Activated gamma-delta T cell treated with Interleukin-2 at 50 U/mL for 16 hours (primary cell): ENCODE results near the gene WDR45B.

Experiments
- DNase-seq: peaks from one replicate; pipeline ENCODE4 v3.0.0-alpha.2; 2020

The WDR45B gene

DNA sequence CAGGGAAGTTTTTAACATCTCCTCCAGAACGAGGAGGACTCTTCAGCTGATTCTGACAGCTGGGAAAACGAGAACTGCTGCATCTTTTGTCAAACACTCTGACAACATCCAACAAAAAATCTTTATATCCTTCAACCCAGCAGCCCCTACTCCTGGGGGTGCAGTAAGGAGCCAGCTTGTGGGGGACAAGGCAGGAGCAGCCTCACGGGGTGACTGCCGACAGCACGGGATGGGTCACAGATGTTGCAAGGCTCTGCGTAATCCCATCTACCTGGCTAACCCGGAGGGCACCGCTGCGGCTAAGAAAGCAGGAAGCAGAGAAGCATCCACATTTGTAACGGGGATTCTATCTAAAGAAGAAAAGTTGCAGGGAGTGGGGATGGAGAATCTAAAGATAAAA, 28.6 kb downstream of the WDR45B start:
- DNase-seq, result no peak

DNA sequence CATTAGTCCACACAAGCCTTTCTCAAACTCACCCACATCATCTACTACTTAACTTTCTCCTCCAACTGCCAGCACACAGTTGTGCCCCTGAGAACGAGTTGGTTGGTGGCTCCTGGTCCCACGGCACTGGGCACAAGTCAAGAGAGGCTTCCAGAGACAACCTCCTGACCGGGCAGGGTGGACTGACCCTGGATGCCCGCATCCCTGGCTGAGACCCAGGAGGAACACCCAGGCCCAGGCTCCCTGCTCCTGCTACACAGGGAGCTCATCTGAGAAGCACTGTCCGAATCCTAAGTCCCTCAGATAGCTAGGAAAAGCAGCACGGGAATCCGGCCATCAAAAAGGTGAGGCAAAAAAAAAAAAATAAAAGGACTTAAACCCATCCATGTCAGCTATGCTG, 29.0 kb downstream of the WDR45B start:
- no peak for DNase-seq

DNA sequence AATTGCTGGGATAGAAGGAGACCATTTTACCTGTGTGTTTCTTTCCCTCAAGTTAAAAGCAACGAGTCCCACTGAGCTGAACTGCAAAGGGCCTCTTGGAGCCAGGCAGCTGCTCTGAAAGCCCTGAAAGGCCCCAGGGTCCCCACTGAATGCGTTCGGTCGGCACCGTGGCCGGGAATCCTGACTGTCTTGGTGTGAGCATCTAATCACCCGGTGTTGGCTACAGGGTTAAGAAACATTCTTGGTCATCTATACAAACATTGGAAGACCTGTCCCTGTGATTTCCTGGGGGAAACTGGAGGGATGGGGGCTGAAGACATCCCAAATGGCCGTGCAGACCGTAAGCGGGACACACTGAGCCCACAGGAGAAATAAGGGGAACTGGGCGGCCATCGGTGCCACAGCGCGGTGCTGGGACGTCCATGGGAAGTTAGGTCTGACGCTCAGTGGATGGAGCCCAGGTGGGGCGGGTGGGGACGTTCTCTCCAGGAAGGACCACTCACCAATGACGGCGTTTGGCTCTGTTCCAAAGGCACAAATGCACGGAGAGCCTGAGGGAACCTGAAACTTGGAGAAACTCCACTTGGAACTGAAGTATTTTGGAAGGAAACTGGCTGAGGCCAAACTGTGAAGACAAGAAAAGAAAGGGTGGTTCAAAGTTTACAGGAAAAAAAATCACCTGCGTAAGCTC, 32.1 kb downstream of the WDR45B start:
- no peak for DNase-seq

DNA sequence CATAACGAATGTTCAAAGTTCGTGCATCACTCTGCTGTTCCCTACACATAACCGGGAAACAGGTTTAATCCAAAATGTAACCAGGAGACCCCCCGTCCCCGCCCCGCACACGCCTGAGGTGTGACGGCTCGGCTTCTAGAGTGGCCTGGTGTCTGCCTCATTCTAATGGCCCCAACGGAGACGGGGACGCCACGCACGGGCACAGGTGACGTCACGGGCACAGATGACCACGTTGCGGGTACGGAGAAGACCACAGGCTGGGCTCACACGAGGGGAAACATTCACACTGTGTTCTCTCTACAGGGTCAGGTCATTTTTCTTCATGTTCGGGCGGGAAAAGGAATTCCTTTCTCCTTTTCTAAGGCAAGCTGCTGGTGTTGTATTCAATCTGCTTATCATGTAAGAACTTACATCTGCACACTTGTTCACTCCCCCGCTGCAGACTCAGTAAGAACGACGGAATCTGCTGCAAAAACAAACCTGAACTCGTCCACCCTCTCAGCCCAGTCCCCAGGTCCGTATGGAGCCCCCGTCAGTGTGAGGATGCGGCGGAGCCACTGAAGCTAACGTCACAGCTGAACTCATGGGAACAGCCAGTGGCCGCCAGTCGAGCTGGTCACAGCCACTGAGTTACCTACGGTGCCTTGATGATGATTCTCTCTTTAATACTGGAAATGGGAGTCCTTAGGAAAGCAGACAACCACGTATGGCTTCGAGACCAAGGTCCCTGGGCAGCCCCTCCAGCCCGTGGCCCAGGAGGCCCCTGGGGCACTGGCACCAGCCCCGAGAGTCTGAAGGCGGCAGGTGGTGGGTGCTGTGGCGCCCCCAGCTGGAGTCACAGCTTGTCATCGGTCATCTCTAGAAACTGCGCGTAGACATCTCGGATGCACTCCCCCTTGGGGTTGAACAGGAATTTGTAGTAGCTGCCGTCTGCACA, 32.9 kb downstream of the WDR45B start:
- no peak for DNase-seq

DNA sequence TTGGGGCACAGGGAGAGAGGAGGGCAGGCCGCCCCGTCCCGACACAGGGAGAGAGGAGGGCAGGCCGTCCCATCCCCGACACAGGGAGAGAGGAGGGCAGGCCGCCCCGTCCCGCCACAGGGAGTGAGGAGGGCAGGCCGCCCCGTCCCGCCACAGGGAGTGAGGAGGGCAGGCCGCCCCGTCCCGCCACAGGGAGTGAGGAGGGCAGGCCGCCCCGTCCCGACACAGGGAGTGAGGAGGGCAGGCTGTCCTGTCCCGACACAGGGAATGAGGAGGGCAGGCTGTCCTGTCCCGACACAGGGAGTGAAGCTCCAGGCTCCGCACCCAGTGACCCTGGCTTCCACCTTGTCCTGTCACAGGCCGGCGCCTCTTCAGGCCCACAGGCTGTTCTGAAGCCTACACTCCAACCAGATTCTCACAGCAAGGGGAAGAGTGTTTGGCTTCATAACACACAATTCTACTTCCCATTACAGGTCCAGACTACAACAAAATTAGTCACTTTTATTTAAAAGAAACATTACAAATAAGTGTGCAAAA, 34.1 kb downstream of the WDR45B start:
- DNase-seq, result no peak

DNA sequence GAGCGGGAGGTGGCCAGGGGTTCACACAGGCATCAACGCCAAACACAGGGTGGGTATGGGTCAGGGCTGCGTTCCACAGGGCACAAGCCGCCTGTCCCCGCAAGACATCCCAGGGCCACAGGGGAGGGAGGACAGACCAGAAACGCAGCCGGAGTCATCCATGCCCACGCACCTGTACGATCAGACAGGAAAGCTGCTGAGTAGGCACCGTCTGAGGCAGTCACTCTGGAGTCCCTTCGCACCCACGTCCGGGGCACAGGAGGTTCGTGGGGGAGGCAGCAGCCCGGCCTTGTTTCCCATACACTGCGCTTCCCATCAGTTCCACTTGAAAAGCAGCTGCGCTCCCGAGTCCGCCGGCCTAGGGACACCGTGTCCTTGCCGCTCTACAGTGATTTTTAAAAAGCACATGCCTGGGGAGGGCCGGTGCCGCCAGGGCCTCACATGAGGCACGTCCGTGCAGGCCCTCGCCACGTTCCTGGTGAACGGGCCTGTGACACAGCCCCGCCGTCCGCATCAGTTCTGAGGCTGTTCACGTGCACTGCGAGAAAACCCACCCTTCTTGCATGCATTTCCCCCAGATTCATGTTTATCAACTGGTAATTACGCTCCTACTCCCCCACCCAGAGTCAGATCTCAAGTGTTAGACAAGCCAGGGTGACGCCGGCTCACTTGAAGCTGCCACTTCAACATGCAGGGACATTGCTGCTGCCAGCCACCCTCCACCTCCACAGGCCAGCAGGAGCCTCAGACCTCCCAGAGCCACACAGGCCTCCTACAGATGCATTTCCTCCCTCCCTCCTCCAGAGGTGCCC, 34.8 kb downstream of the WDR45B start:
- DNase-seq, result no peak

DNA sequence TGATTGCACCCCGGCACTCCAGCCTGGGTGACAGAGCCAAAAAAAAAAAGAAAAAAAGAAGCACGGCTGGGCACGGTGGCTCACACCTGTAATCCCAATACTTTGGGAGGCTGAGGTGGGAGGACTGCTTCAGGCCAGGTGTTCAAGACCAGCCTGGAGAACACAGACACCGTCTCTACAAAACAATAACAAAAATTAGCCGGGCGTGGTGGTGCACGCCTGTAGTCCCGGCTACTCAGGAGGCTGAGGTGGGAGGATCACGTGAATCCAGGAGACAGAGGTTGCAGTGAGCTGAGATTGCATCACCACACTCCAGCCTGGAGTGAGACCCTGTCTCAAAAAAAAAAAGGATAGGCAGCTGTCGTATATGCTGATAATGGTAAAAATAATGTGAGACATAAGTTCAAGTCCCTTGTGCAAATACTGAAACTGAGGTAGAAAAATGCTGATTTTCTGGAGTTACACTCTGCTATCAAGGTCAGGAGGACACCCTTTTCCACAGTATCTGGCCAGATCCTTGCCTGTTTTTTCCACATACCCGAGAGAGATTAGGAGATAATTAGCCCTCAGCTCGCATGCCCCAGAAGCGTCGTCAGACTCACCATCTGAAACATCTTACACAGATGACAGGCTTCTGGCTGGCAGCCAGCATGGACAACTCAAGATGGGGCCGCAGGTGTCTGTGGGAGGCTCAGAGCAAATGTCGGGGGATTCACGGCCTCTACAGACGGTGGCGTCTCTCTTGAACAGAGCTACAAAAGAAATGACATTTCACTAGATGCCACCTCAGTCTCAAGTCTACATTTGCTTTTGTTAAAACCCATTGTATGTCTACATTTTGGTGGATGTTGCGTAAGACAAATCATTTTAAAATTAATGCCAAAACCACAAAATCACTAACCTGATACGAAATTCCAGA, 36.8 kb downstream of the WDR45B start:
- DNase-seq, result no peak

DNA sequence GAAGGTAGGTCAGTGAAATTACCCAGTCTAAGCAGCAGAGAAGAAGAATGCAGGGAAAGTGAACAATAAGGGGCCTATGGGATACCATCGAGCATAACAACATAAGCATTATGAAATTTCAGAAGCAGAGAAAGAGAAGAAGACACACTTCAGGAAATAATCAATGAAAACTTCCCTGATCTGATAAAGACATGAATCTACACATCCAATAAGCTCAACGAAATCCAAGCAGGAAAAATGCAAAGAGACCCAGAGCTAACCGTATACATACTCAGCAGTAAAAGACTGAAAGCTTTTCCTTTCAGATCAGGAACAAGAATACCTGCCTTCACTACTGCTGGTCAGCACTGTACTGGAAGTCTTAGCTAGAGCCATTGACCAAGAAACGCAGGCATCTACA, 38.6 kb downstream of the WDR45B start:
- DNase-seq, result no peak

DNA sequence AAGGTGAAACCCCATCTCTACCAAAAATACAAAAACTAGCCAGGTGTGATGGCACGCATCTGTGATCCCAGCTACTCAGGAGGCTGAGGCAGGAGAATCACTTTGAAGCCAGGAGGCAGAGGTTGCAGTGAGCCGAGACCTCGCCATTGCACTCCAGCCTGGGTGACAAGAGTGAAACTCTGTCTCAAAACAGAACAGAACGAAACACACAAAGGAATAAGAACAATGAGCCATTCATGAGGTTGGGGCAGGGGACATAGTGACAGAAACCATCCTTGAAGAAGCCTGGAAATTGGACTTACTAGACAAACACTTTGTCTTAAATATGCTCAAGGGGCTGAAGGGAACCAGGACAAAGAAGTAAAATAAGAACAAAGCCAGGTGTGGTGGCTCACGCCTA, 39.4 kb downstream of the WDR45B start:
- no peak for DNase-seq

DNA sequence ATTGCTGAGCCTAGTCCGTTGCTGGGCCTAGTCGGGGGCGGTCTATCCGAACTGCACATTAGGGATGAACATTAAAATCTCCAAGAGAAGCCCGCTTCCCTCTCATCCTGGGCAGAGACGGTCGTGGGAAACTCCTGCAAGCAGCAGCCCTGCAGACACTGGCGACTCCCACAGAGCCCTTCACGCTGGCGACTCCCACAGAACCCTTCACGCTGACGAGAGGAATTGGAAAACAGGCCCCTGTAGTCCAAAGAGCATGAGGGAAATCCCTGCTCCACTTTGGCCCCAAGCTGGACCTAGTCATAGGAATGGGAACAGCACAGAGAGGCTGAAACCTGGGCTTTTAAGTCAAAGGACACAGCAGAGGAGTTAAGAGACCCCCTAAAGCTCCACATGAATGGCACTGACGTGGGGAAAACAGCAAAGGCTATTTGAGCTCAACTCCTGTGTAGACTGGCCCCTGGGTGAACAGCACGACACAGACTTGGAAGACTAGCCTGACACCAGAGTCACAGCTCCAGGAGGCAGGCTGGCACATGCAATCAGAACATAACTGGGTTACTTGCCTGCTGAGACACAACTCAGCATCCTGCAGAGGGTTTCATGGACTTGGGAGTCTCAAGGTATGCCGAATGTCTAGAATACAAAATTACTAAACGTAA, 42.2 kb downstream of the WDR45B start:
- DNase-seq, result no peak

DNA sequence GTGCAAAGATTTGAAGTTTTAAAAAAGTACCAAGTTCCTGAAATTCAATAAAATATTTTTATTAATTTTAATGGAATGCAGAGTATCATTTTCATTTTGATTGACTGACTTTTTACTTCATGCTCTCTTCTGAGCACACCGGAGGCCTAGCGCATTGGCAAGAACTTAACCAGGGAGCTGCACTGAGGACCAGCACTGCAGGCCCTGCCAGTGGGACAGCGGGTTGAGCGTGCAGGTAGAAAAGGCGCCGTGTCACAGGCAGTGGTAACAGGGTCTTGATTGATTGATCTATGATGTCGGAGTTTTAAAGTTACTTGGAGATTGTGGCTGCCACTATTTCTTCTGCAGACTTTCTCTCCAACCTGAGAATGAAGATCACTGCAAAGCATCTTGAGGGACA, 43.7 kb downstream of the WDR45B start:
- DNase-seq, result no peak

DNA sequence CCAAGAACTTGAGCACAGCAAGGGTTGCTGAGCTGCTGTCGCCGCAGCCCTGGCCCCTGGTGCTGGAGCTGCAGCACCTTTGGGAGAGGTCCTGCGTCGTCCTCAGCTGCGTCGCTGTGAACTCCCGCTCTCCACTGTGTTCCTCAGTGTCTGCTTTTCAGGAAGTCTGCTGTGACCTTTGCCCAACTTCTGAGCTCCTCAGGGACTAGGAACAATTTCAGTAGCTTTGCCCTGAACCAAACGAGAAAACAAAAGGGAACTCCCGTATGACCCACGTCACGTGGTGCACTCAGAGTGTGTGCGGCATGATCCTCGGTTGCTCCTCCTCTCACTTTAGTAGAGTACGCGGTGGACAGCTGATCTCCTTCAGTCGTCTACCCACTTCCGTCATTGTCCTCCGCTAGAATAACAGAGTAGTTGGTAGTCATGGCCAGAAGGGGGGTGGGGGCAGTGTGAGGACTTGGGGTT, 44.2 kb downstream of the WDR45B start:
- DNase-seq, result peak; percentile 23

DNA sequence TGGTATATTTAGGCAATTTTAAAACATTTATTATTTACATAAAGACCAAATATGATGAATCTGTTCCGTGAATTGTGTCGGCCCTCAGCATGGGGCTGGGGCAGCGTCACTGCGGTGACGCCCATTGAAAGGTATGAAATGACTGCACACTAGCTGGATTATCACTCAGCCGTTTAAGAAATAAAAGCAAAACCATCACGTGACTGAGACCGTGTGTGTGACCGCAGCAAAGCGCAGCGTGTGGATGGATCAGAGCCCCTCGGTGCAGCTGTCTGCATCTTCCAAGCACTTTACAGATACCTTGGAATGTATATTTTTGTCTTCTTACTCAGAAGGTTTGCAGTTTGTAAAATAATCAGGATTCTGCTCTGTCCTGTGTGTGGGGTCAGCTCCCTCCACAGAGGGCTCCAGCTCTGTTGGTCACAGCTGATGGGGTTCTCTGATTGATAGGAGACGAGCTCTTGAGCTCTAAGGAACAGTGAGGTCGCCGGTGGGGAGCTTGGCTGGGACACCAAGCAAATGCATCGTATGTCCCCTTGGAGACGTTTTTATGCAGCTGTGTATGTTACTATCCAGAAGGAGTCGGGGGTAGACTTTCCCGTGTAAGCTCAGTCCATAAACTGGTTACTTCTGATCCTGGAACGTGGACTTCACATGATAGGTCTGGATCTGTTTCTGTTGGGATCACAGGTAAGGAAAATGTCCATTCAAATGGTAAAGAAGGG, 45.1 kb downstream of the WDR45B start:
- no peak for DNase-seq

DNA sequence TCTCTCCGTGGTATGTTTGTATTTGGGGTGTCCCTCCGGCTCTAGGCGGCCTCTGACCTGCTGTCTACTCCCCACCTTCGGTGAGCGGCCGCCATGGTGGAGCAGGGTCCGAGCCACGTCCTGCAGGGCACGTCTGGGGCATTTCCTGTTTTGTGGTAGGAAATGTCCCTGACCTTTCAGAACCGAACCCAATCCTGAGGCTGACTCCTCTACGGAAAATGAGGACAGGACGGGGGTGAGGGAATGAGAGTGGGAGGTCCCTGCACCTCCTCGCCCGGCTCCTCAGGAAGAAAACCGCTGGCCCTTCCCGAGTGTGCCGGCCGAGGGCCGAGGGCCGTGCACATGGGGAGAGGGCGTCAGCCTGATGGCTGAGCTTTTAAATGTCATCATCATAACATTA, 45.8 kb downstream of the WDR45B start:
- no peak for DNase-seq

DNA sequence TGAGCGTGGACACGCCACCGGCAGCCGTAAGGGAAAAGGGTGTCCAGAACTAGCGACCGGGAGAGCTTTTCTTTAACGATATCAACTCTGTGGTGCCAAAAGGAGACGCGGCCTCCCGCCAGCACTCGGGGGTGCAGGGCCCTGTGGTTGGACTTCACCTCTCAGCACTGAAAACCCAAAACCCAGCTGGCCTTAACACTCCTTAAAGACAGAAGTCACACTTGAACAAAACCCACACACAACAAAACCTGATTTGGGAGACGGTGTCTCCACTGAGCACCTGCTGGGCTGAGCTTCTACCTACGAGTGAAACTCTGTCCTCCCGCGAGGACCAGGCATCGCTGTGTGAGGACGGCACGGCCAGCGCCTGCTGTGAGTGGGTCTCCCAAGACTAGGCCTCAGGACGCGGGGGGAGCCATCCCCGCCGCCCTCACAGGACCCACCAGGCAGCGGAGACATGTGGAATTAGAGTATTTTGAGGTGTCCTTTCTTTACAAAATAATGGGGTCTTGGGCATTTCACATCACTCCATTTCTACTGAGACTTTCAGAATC, 46.7 kb downstream of the WDR45B start:
- DNase-seq, result no peak

DNA sequence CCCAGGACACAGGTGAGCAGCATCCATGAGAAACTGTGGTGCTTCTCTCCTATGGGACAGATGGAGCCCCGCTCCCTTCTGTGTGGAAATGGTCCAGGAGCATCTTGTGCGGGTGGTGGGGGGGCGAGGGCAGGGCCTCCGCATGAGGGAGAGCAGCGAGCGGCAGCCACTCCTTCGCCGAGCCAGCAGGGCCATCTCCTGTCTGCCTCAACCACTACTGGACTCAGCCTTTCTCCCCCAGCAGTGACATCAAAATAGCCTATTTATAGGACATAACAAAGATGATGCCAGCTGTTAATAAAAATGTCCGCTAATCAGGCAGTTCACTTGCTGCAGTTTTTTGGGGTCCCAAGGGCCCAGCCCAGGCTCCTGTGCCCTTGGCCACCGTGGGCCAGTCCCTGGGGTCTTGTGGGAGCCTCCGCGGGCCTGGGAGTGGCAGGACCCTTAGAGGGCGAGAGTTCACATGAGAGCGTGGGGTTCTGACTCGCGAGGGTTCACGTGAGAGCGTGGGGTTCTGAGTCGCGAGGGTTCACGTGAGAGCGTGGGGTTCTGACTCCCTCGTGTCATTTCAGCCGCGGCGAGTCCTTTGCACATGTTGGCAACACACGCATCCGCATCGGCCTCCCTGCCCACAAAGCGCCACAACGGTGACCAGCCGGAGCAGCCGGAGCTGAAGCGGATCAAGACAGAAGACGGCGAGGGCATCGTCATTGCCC, 47.4 kb downstream of the WDR45B start:
- no peak for DNase-seq

DNA sequence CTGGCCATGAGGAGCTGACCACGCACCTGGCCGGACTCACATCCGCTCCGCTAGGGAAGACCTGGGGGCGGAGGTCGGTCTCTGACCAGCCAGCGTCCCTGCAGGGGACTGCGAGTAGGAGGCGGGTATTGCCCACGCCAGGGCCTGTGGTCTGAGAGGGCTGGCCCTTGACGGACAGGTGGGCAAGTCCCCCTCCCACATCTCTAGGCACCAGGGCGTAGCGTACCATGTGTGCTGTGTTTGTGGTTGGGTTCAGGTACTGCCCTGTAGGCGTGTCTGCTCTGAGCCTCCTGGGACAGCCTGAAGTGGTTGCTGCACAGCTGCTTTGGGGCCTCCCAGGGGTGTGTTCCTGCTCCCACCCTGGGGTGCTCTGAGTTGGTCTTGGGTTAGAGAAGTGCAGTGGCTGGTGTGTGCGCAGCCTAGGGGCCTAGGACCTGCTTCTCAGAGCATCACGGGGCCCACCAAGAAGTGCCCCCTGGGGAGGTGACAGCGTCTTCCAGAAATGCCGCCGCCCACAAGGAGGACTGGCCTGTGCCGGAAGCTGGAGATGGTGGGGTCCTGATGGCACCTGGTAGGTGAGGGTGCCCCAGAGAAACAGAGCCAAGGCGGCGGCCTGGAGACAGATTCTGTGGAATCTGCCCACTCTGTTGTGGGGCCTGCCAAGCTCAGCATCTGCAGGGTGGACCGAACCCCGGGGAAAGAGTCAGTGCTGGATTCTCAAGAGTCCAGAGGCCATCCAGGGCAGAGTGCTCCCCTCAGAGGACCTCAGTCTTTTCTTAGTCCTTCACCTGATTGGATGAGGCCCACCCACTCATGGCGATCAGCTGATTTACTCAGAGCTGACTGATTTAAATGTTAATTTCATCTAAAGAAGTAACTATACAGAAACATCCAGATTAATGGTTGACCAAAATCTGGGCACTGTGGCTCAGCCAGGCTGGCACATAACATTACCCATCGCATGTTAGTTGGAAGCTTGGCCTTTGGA, 48.3 kb downstream of the WDR45B start:
- no peak for DNase-seq
